GM12864 (cell line): ENCODE measurements around the gene CFAP52.
A peak's percentile ranks its signal among the peaks of the same experiment; 100 is the strongest.

ENCODE experiments used
- DNase-seq: peaks from one replicate; pipeline ENCODE4 v3.0.0-alpha.2; 2011; ENCODE audit warnings: low read depth
- H3K4me3 ChIP-seq: 2 replicates; pipeline ENCODE4 v1.5.1; 2011; ENCODE audit warnings: mild to moderate bottlenecking, low read depth, low read length, control low read depth
- CTCF ChIP-seq: IDR thresholded peaks from 2 replicates; pipeline ENCODE4 v1.5.1; 2011; ENCODE audit warnings: low read depth, mild to moderate bottlenecking, moderate library complexity, low read length, control low read depth, inconsistent platforms; ENCODE audit errors: missing control alignments

Gene CFAP52

GRCh38 chr17:9576521-9577372 is at the start of gene CFAP52:
Gene CFAP52, plus strand, starts transcription at chr17:9576642. Its CDS starts 54 bp downstream, at chr17:9576696.
- TF ChIP-seq CTCF = peak; percentile 66
- DNase-seq = peak; percentile 27

GRCh38 chr17:9527788-9528187 is 48.7 kb upstream of the CFAP52 start:
- H3K4me3 ChIP-seq = no peak overlapping the region
- DNase-seq = no peak
- TF ChIP-seq CTCF = no peak

More at GRCh38 chr17:9576521-9577372, at the start of gene CFAP52:
- peak within 1 kb of the TSS; percentile 93 for H3K4me3 ChIP-seq

- no peak overlapping the region for H3K4me3 ChIP-seq
- DNase-seq = no peak
- peak; percentile 46 for TF ChIP-seq CTCF
These were observed 47.3 kb upstream of the CFAP52 start for GRCh38 chr17:9529033-9529700.

- TF ChIP-seq CTCF = no peak
- H3K4me3 ChIP-seq = no peak overlapping the region
- DNase-seq = no peak
These were observed 45.4 kb upstream of the CFAP52 start for GRCh38 chr17:9531034-9531433.

- DNase-seq = no peak
- no peak for TF ChIP-seq CTCF
- no peak overlapping the region for H3K4me3 ChIP-seq
These were observed 43.7 kb upstream of the CFAP52 start for GRCh38 chr17:9532715-9533114.

GRCh38 chr17:9533441-9533840 is 43.0 kb upstream of the CFAP52 start:
- no peak for DNase-seq
- TF ChIP-seq CTCF = no peak
- no peak overlapping the region for H3K4me3 ChIP-seq
